Activated T-helper 2 cell treated with anti-CD3 and anti-CD28 coated beads, Interferon-gamma antibody, Interleukin-2, Interleukin-4, amounts not matched to agents 10 μg/mL and 5 μg/mL and 100 μg/mL, durations not matched to agents 14 hours and 24 hours and 36 hours (primary cell): ENCODE results near the gene ITGA2. TPM values are rescaled to one million over a fixed set of nuclear protein-coding genes. Genes with fewer than 3 reads are reported as not detected.

Experiments
- DNase-seq: peaks from one replicate; pipeline ENCODE4 v3.0.0; 2021; ENCODE audit warnings: low spot score
- H3K27ac Mint-ChIP-seq: one replicate; pipeline ENCODE4 v1.8.0; 2021; ENCODE audit warnings: mixed read lengths
- H3K27me3 Mint-ChIP-seq: one replicate; pipeline ENCODE4 v1.8.0; 2021; ENCODE audit warnings: low read depth, mixed read lengths
- H3K36me3 Mint-ChIP-seq: one replicate; pipeline ENCODE4 v1.8.0; 2021; ENCODE audit warnings: low read depth, mixed read lengths
- H3K4me1 Mint-ChIP-seq: one replicate; pipeline ENCODE4 v1.8.0; 2021; ENCODE audit warnings: low read depth, mixed read lengths
- H3K4me3 Mint-ChIP-seq: one replicate; pipeline ENCODE4 v1.8.0; 2021; ENCODE audit warnings: low read depth, mild to moderate bottlenecking, moderate library complexity, mixed read lengths
- H3K9me3 Mint-ChIP-seq: one replicate; pipeline ENCODE4 v1.8.0; 2021; ENCODE audit warnings: mixed read lengths
- intact Hi-C: fragments of 100-400 bp; cut with micrococcal nuclease; formaldehyde crosslinking; loops from one replicate; pipeline ENCODE4 v1.15.1; 2023
- total RNA-seq: library from RNA; stranded (reverse); gene quantifications from 2 replicates; pipeline ENCODE4 v1.2.3, GENCODE V29; 2022

ITGA2 gene
- total RNA-seq, 1 donor from 2014 or later, result 1.4 TPM

GRCh38 chr5:53009816-53010215 is 20.7 kb downstream of the ITGA2 start:
- peaks cover 32% of the 10 kb centered on the region for H3K27me3 Mint-ChIP-seq
- peaks cover 12% of the 10 kb centered on the region for H3K36me3 Mint-ChIP-seq
- no peak overlapping the region for H3K4me3 Mint-ChIP-seq
- peaks cover 7% of the 10 kb centered on the region for H3K9me3 Mint-ChIP-seq
- peaks cover 62% of the 10 kb centered on the region for H3K4me1 Mint-ChIP-seq
- peak overlapping the region; percentile 11 for H3K27ac Mint-ChIP-seq
- intact Hi-C loops, result loop anchor here (1.0 to 5.0 kb wide), 4 partner anchors 22 to 268 kb away; no protein-coding TSS in a partner anchor
- DNase-seq, result no peak

GRCh38 chr5:53010814-53011213 is 21.7 kb downstream of the ITGA2 start:
- intact Hi-C loops, result no loop called here
- DNase-seq, result no peak
- peaks cover 17% of the 10 kb centered on the region for H3K9me3 Mint-ChIP-seq
- H3K4me3 Mint-ChIP-seq, result no peak overlapping the region
- H3K27me3 Mint-ChIP-seq, result peaks cover 42% of the 10 kb centered on the region
- H3K27ac Mint-ChIP-seq, result no peak overlapping the region
- H3K36me3 Mint-ChIP-seq, result peaks cover 18% of the 10 kb centered on the region
- peaks cover 64% of the 10 kb centered on the region for H3K4me1 Mint-ChIP-seq

GRCh38 chr5:53011233-53011632 is 22.1 kb downstream of the ITGA2 start:
- Mint-ChIP-seq H3K4me3 (no peak overlapping the region), H3K4me1 (peaks cover 66% of the 10 kb centered on the region), H3K27me3 (peaks cover 45% of the 10 kb centered on the region), H3K36me3 (peaks cover 21% of the 10 kb centered on the region), H3K9me3 (peaks cover 21% of the 10 kb centered on the region), H3K27ac (no peak overlapping the region)
- intact Hi-C loops, result no loop called here
- no peak for DNase-seq

- Mint-ChIP-seq H3K4me3 (no peak overlapping the region), H3K36me3 (peaks cover 25% of the 10 kb centered on the region), H3K27me3 (peaks cover 55% of the 10 kb centered on the region), H3K9me3 (peaks cover 25% of the 10 kb centered on the region), H3K4me1 (peaks cover 41% of the 10 kb centered on the region), H3K27ac (no peak overlapping the region)
- intact Hi-C loops, result no loop called here
- DNase-seq, result no peak
Measured at GRCh38 chr5:53013857-53014256, 24.7 kb downstream of the ITGA2 start.

GRCh38 chr5:53017383-53017782 is 28.2 kb downstream of the ITGA2 start:
- DNase-seq, result no peak
- H3K27ac Mint-ChIP-seq, result no peak overlapping the region
- peaks cover 19% of the 10 kb centered on the region for H3K4me1 Mint-ChIP-seq
- H3K9me3 Mint-ChIP-seq, result peaks cover 25% of the 10 kb centered on the region
- peaks cover 22% of the 10 kb centered on the region for H3K36me3 Mint-ChIP-seq
- no peak overlapping the region for H3K4me3 Mint-ChIP-seq
- intact Hi-C loops, result no loop called here
- peaks cover 48% of the 10 kb centered on the region for H3K27me3 Mint-ChIP-seq

- peaks cover 19% of the 10 kb centered on the region for H3K4me1 Mint-ChIP-seq
- H3K4me3 Mint-ChIP-seq, result no peak overlapping the region
- intact Hi-C loops, result no loop called here
- H3K36me3 Mint-ChIP-seq, result peaks cover 22% of the 10 kb centered on the region
- no peak overlapping the region for H3K27ac Mint-ChIP-seq
- no peak for DNase-seq
- H3K27me3 Mint-ChIP-seq, result peaks cover 46% of the 10 kb centered on the region
- H3K9me3 Mint-ChIP-seq, result peaks cover 24% of the 10 kb centered on the region
Measured at GRCh38 chr5:53017794-53018391, 28.7 kb downstream of the ITGA2 start.

- DNase-seq, result no peak
- Mint-ChIP-seq H3K4me1 (peaks cover 17% of the 10 kb centered on the region), H3K4me3 (no peak overlapping the region), H3K27me3 (peaks cover 36% of the 10 kb centered on the region), H3K9me3 (peaks cover 18% of the 10 kb centered on the region), H3K36me3 (peaks cover 17% of the 10 kb centered on the region), H3K27ac (no peak overlapping the region)
- intact Hi-C loops, result no loop called here
Measured at GRCh38 chr5:53019320-53019719, 30.2 kb downstream of the ITGA2 start.

GRCh38 chr5:53022930-53023511 is 33.9 kb downstream of the ITGA2 start:
- intact Hi-C loops, result no loop called here
- H3K27ac Mint-ChIP-seq, result no peak overlapping the region
- H3K4me3 Mint-ChIP-seq, result no peak overlapping the region
- peaks cover 2% of the 10 kb centered on the region for H3K4me1 Mint-ChIP-seq
- peaks cover under 1% of the 10 kb centered on the region for H3K36me3 Mint-ChIP-seq
- no peaks in the 10 kb centered on the region for H3K9me3 Mint-ChIP-seq
- DNase-seq, result no peak
- peaks cover 12% of the 10 kb centered on the region for H3K27me3 Mint-ChIP-seq

- intact Hi-C loops, result no loop called here
- Mint-ChIP-seq H3K9me3 (no peaks in the 10 kb centered on the region), H3K27me3 (peaks cover 16% of the 10 kb centered on the region), H3K4me3 (no peak overlapping the region), H3K36me3 (peaks cover 4% of the 10 kb centered on the region), H3K27ac (no peak overlapping the region), H3K4me1 (peaks cover 5% of the 10 kb centered on the region)
- DNase-seq, result no peak
Measured at GRCh38 chr5:53023969-53024368, 34.8 kb downstream of the ITGA2 start.

GRCh38 chr5:53024535-53024934 is 35.4 kb downstream of the ITGA2 start:
- Mint-ChIP-seq H3K4me1 (peaks cover 8% of the 10 kb centered on the region), H3K9me3 (no peaks in the 10 kb centered on the region), H3K27me3 (peaks cover 18% of the 10 kb centered on the region), H3K27ac (no peak overlapping the region), H3K4me3 (no peak overlapping the region), H3K36me3 (peaks cover 7% of the 10 kb centered on the region)
- intact Hi-C loops, result no loop called here
- DNase-seq, result no peak

GRCh38 chr5:53025487-53025886 is 36.3 kb downstream of the ITGA2 start:
- intact Hi-C loops, result no loop called here
- no peak for DNase-seq
- no peak overlapping the region for H3K27ac Mint-ChIP-seq

GRCh38 chr5:53027913-53028312 is 38.8 kb downstream of the ITGA2 start:
- peaks cover 35% of the 10 kb centered on the region for H3K4me1 Mint-ChIP-seq
- intact Hi-C loops, result no loop called here
- DNase-seq, result no peak
- H3K36me3 Mint-ChIP-seq, result peaks cover 7% of the 10 kb centered on the region
- H3K27me3 Mint-ChIP-seq, result peaks cover 11% of the 10 kb centered on the region
- H3K4me3 Mint-ChIP-seq, result no peak overlapping the region
- no peak overlapping the region for H3K27ac Mint-ChIP-seq
- no peaks in the 10 kb centered on the region for H3K9me3 Mint-ChIP-seq

More at GRCh38 chr5:53025487-53025886, 36.3 kb downstream of the ITGA2 start:
- Mint-ChIP-seq H3K9me3 (no peaks in the 10 kb centered on the region), H3K4me1 (peaks cover 16% of the 10 kb centered on the region), H3K36me3 (peaks cover 7% of the 10 kb centered on the region), H3K27me3 (peaks cover 18% of the 10 kb centered on the region), H3K4me3 (no peak overlapping the region)

GRCh38 chr5:53029608-53030007 is 40.5 kb downstream of the ITGA2 start:
- Mint-ChIP-seq H3K27ac (no peak overlapping the region), H3K4me1 (peaks cover 43% of the 10 kb centered on the region), H3K27me3 (peaks cover 11% of the 10 kb centered on the region), H3K9me3 (no peaks in the 10 kb centered on the region), H3K4me3 (no peak overlapping the region), H3K36me3 (peaks cover 11% of the 10 kb centered on the region)
- intact Hi-C loops, result loop anchor here (5.0 kb wide), 1 partner anchor 38 kb away; no protein-coding TSS in a partner anchor
- no peak for DNase-seq
